ENCODE results near the gene UBE2Z.

GRCh38 chr17:48928876-48929811 is 20.9 kb downstream of the UBE2Z start:
- no peak for TF ChIP-seq EZH2 (IDR thresholded peaks at IDR 0.05; ENCODE audit: low read length)
- no peak for TF ChIP-seq CTCF (optimal IDR thresholded peaks at IDR 0.05 in 1 of 3, IDR thresholded peaks at IDR 0.05 in 1 of 3, conservative IDR thresholded peaks at IDR 0.05 in 1 of 3; ENCODE audit: extremely low read depth in 1 of 3, insufficient read depth in 2 of 3, low read length in 3 of 3)
